GM19043 (cell line): ENCODE data around the gene MPP7.

Source experiments
- ATAC-seq: cut with Tn5 transposase; IDR thresholded peaks from one replicate; pipeline ENCODE4 v1.9.1; 2021; ENCODE audit warnings: low read depth; ENCODE audit not compliant: unreplicated experiment

MPP7 gene

DNA sequence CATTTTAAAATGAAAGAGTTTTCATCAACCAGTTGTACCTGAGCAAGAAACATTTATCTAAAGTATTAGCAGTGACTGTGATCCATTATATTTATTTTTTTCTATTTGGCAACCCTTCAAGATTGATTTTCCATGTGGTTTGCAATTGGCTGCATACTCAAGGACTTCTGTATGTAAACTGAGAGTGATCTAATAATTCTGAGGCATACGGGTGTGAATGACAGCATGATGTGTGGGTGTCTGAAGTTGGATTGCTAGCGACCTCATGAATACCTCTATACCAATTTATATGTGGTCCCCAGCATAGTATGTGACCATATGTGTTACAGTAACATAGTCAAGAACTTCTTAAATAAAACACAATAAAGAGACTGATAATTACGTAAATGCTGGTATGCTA is 8.2 kb upstream of the MPP7 start:
- no peak for ATAC-seq

DNA sequence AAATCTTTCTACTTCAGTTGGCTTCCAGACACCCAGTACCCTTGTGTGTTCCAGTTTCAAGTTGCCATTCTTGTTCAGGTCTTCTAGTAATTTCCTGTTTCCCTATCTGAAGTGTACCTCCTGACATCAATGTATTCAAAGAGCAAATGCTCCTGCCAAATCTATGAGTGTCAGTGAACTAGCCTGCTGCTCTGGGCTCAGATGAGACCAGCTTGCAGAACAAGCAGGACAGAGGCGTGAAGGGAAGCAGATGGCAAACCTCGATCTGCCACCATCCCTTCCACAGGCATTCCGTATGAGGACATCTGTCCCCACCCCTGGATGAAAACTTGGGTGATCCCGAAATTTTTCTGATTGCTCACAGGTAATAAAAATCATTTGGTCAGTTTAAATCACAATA is 4.4 kb upstream of the MPP7 start:
- no peak for ATAC-seq

DNA sequence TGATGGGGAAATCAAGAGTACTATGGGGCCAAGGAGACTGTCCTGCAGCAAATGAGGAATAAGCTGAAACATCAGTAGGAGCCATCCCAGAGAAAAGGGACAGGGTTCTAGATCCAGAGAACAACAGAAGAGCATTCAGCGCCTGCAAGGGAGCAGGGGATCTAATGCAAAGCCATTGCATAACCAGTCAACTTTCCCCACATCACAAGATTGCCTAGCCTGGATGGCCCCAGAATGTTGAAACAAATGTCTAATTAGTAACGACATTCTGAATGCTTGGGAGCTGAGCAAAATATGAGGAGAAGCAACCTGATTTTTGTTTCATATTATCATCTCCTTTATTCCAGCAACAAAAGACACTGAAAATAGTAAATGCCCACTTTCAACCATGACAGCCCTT is 2.7 kb upstream of the MPP7 start:
- ATAC-seq: no peak

GRCh38 chr10:28304032-28304571 is 1.2 kb upstream of the MPP7 start:
- no peak for ATAC-seq

- ATAC-seq: no peak
Measured at GRCh38 chr10:28302012-28302637, 739 bp downstream of the MPP7 start.

DNA sequence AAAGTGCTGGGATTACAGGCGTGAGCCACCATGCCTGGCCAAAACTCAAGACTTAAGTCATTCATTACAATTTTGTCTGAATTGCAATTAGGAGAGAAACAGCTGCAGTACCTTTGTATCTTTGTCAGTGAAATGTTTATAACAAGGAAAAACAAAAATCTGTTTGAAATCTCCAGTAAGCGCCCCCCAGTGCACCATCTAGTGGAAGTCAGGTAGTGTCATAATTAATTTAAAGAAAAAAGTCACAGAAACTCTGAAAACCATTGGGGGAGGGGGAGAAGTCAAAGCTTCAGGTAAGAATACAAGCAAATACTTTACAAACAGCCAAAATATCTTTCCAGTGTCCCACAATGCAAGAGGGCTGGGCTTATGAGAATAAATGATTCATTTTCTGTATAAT is 2.8 kb downstream of the MPP7 start:
- ATAC-seq: no peak

DNA sequence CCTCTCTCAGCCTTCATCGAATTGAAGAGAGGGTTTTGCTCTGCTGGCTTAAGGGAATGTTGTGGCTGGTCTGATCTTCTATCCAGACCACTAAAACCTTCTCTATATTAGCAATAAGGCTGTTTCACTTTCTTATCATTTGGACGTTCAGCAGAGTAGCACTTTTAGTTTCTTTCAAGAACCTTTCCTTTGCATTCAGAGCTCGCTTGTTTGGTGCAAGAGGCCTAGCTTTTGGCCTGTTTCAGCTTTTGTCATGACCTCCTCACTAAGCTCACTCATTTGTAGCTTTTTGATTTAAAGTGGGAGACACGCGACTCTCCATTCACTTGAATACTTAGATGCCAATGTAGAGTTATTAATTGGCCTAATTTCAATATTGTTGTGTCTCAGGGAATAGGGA is 3.9 kb downstream of the MPP7 start:
- no peak for ATAC-seq

DNA sequence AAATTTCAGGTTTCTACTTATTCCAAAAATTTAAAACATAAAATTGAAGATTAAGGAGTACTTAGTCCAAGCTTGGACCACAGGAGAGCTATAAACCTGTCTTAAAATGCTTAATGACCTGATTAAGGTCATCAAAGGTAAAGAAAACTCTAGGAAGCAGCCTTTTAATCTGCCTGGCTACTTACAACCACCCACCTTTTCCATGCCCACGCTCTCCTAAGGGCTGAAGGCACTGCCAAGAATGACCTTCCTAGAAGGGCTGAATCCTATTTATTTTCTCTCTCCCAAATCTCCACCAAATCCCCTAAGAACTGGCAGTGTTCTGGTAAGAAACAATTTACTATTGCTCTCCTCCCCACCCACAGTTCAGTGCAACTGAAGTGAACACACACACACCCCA is 6.8 kb downstream of the MPP7 start:
- ATAC-seq: no peak

DNA sequence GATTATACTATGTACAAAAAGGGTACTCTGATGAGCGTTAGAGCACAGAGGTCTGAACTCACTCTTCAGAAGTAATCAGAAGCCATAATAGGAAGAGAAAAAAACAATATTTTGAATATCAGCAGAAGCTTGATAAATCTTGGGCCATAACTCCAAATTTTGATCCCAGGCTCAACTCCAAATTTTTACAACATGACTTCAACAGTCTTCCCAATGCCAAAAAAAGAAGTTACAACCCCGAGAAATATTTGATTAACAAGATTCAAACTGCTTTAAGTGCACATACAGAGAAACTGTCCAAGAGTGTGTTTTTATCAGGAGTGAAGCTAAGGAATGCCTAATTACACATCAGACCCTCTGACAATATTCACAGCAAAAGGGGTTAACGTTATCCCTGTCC is 7.5 kb downstream of the MPP7 start:
- ATAC-seq: no peak

GRCh38 chr10:28294809-28295208 is 8.1 kb downstream of the MPP7 start:
- no peak for ATAC-seq

DNA sequence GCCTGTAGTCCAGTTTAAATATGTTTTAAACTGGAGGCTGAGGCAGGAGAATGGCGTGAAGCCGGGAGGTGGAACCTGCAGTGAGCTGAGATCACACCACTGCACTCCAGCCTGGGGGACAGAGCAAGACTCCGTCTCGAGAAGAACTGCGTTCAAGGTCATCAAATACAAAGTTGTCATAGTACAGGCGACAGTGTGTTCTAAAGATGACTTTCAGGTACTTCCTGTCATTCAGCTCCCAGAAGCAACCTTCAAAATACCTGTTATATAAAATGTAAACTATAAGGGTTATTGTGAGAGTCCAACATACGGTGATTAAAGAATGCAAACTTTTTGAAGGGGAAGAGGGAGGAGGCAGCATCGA is 8.7 kb downstream of the MPP7 start:
- no peak for ATAC-seq

DNA sequence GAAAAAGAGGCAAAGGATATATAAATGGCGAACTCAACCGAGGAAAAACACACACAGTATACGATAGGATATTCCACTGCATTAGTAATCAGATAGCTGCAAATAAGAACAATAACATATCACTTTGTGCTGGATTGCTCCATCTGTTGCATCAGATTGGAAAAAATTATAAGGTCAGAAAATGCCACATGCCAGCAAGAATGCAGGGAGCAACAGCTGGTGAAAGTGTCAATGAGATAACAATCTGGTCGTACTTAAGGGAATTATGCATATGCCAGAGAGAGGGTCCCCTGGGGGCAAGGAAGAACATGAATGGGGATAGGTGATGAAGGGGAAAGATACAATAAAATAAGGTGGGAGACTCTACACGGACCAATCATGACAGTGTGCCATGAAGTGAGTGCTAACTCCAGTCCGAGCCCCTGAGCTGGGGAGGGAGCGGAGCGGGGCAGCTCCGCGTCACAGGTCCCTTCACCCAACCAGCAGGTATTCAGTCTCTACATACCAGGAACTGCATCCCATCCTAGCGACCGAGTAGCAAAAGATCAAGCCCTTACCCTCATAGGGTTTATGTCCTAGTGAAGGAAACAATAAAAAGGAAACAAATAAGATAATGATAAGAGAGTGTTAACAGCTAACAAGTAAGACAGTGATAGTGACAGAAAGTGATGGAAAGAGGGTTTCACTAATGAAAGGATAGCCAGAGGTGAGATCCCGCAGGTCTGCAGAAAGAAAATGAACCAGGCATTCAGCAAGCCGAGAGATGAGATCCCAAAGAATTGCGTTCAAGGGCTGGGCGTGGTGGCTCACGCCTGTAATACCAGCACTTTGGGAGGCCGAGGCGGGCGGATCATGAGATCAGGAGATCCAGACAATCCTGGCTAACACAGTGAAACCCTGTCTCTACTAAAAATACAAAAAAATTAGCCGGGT is 9.4 kb downstream of the MPP7 start:
- ATAC-seq: no peak

- no peak for ATAC-seq
Measured at GRCh38 chr10:28291881-28292297, 11.0 kb downstream of the MPP7 start.

DNA sequence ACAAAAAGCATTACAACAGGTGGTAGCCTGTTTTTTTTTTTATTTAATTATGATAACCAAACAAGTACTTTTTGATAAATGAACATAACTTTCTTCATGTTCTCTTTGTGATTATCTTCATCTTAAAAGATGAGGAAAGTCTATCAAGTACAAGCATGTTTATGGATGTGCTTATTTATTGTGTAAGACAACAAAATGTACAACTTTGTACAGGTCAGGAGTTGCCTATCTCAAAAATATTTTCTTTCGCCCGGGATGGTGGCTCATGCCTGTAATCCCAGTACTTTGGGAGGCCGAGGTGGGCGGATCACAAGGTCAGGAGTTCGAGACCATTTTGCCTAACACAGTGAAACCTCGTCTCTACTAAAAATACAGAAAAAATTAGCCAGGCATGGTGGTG is 17.0 kb downstream of the MPP7 start:
- ATAC-seq: no peak

GRCh38 chr10:28284126-28284525 is 18.7 kb downstream of the MPP7 start:
- no peak for ATAC-seq

GRCh38 chr10:28283251-28283650 is 19.6 kb downstream of the MPP7 start:
- ATAC-seq: no peak

GRCh38 chr10:28282336-28282735 is 20.5 kb downstream of the MPP7 start:
- no peak for ATAC-seq

DNA sequence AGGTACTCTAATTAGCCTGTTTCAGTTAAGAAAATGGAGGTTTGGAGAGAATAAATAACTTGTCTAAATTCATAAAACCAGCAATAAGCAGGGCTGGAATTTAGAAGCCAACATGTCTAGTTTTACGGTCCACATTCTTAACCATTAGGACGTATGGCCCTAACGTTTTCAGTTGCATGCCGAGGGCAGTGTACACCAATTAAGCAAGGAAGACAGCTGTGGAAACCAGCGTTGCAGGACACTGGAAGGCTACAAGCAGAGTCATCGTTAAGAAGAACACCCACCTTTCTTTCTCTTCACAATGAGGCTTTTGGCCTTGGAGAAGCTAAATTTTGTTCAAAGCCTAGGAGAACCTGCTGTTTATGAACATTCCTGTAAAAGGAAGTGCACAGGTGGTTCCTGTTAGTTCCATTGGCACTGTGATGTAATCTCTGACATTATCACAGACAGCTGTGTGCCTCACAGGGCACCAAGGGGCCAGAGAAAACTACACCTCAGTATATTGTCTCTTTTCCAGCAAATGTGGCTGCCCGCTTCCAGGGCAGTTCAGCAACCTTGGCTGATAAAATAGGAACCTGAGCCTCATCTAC is 21.0 kb downstream of the MPP7 start:
- no peak for ATAC-seq

- ATAC-seq: no peak
Measured at GRCh38 chr10:28280652-28281051, 22.2 kb downstream of the MPP7 start.

DNA sequence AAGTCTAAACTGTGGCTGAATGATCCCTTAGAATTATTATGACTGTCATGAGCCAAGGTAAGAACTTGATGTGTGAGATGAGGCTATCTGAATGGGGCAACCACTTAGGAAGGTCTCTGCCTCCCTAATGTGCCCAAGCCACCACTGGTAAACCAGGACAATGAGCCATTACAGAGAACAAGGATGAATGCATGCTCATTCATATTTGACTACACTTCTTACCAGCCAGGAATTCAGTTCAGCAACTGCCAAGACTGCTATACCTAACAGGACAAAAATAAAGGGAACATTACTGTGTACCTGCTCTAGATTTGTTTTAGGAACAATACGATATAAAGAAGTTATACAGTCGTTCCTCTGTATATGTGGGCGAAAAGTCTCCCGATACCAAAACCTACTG is 23.0 kb downstream of the MPP7 start:
- ATAC-seq: no peak

DNA sequence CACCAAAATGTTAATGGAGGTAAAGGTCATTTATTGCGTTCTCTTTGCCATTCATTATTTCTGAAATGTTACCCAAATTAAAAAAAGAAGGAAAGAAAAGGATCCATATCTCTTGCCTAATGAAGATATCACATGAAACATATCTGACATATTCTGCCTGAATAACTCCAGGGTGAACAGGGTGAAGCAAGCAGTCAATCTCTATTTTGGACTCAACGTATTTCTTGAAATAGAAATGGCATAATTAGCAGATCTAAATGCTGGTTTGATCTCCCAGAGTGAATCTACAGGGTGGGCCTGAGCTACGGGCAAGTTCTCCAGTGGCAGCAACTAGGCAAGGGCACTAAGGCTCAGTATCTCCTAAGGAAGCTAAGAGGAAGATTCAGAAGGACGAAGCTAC is 24.0 kb downstream of the MPP7 start:
- ATAC-seq: no peak

DNA sequence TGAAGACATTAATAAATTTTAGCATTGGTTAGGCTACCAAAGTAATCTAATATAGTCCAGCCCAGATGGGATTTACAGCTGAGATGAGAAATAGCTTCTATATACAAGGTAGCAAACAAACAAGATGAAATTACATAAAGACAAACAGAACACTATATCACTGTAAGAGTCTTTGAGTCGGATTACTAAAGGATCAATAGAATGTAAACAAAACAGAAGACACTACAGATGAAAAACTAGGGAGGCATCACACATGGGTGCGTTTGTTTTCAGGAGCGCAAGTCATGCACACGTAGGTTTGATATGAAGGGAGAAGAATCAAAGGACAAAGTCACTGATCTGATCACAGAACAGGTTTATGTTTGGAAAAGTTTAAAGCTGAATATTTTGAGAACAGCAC is 26.5 kb downstream of the MPP7 start:
- no peak for ATAC-seq
